ENCODE data around the gene ACP5.
"Not testable (repeated sequence)": the region's sequence is repeated elsewhere in the genome, so short reads cannot be mapped to it uniquely, and the experiment has no call there.

The ACP5 gene

GRCh38 chr19:11599704-11600103 is 22.3 kb upstream of the ACP5 start:
- H3K4me3 ChIP-seq (ENCODE audit: insufficient read depth, low read depth, low read length); H3K27me3 ChIP-seq (ENCODE audit: control insufficient read depth, insufficient read depth, low read length, poor library complexity, severe bottlenecking); H3K27ac ChIP-seq (ENCODE audit: insufficient read depth, low read depth, low read length, poor library complexity, severe bottlenecking); H3K4me1 ChIP-seq (ENCODE audit: control insufficient read depth, insufficient read depth, low read length); H3K9me3 ChIP-seq (ENCODE audit: control insufficient read depth, low read length): not testable (repeated sequence)
- peaks cover 23% of the 10 kb centered on the region for H3K36me3 ChIP-seq (ENCODE audit: control insufficient read depth, insufficient read depth, low read length)
- 95 to 96% methylated on average over 8 of the region's 8 CpGs for WGBS, 2 experiments

DNA sequence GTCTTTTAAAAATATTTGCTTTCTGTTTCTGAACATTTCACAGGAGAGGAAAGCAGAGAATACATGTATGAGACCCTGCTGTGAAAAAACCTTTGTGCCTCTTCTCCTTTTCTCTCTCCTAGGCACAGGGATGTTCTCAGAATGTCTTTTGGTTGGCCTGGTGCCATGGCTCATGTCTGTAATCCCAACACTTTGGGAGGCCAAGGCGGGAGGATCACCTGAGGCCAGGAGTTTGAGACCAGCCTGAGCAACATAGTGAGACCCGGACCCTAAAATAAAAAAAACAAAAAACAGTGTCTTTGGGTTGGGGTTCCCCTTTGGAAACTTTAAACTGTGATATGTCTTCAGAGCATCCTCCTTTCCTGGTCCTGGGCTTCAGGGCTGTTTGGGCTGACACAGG is 21.3 kb upstream of the ACP5 start:
- Histone ChIP-seq H3K27ac (ENCODE audit: insufficient read depth, low read depth, low read length, poor library complexity, severe bottlenecking) (no peak overlapping the region), H3K4me3 (ENCODE audit: insufficient read depth, low read depth, low read length) (peak overlapping the region; percentile 74), H3K27me3 (ENCODE audit: control insufficient read depth, insufficient read depth, low read length, poor library complexity, severe bottlenecking) (no peaks in the 10 kb centered on the region), H3K36me3 (ENCODE audit: control insufficient read depth, insufficient read depth, low read length) (peaks cover 14% of the 10 kb centered on the region), H3K4me1 (ENCODE audit: control insufficient read depth, insufficient read depth, low read length) (no peaks in the 10 kb centered on the region), H3K9me3 (ENCODE audit: control insufficient read depth, low read length) (no peaks in the 10 kb centered on the region)
- 94 to 95% methylated on average over 2 of the region's 2 CpGs for WGBS, 2 experiments

- H3K27me3 ChIP-seq (ENCODE audit: control insufficient read depth, insufficient read depth, low read length, poor library complexity, severe bottlenecking) = no peaks in the 10 kb centered on the region
- H3K36me3 ChIP-seq (ENCODE audit: control insufficient read depth, insufficient read depth, low read length) = peaks cover 8% of the 10 kb centered on the region
- no peaks in the 10 kb centered on the region for H3K9me3 ChIP-seq (ENCODE audit: control insufficient read depth, low read length)
- no peaks in the 10 kb centered on the region for H3K4me1 ChIP-seq (ENCODE audit: control insufficient read depth, insufficient read depth, low read length)
- 55 to 61% methylated on average over 10 of the region's 10 CpGs for WGBS, 2 experiments
- peak overlapping the region; percentile 74 for H3K4me3 ChIP-seq (ENCODE audit: insufficient read depth, low read depth, low read length)
- H3K27ac ChIP-seq (ENCODE audit: insufficient read depth, low read depth, low read length, poor library complexity, severe bottlenecking) = peak overlapping the region; percentile 98
Observed at GRCh38 chr19:11598103-11598483, 20.6 kb upstream of the ACP5 start.

DNA sequence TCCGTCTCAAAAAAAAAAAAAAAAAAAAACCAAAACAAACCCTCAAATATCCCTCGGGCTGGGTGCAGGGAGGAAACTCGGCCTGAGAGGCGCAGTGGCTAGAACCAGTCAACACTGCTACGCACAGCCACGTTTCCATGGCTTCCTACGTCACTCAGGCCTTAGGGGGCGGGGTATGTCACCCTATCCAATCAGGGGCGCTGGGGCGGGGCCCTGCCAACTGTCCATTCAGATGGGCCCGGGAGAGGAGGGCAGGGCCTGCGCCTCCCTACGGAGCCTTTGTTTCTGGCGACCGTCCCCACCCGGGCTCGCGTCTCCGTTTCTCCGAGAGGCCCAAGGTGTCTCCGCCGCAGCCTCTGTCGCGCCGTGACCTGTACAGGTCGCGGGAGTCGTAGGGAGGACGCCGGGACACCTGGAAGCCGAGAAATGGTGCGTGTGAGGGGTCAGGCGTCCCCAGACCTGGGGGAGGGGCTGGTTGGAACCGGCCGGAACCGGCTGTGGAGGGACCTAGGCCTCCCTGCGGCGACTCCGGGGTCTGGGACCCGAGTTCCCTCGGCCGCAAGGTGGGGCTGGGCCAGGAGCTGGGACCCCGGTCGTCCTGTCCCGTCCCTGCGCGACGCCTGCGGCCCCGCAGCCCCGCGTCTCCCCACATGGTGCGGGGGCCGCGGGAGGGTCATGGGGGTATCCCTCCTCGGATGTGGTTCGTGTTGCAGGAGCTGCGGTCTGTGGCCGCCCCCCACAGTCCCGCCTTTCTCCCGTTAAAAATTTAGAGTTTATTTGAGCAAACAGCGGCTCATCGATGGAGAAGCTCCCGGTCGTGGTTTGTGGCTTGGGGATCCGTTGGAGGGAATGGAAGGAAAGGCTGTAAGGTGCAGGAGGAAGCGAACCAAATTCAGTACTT is 20.0 kb upstream of the ACP5 start, which contains the start of gene ZNF627:
Gene ZNF627, plus strand, starts transcription at position 282 of the 901 bp plus-strand sequence. Its CDS starts 145 bp downstream, at position 427.
- 1% methylated on average over 67 of the region's 67 CpGs for WGBS, 2 experiments
- Histone ChIP-seq H3K4me3 (ENCODE audit: insufficient read depth, low read depth, low read length) (peak within 1 kb of the TSS; percentile 74), H3K27ac (ENCODE audit: insufficient read depth, low read depth, low read length, poor library complexity, severe bottlenecking) (peak within 1 kb of the TSS; percentile 98), H3K9me3 (ENCODE audit: control insufficient read depth, low read length) (no peaks in the 10 kb centered on the region), H3K4me1 (ENCODE audit: control insufficient read depth, insufficient read depth, low read length) (no peaks in the 10 kb centered on the region), H3K36me3 (ENCODE audit: control insufficient read depth, insufficient read depth, low read length) (peaks cover 2% of the 10 kb centered on the region), H3K27me3 (ENCODE audit: control insufficient read depth, insufficient read depth, low read length, poor library complexity, severe bottlenecking) (no peaks in the 10 kb centered on the region)

- Histone ChIP-seq H3K27ac (ENCODE audit: insufficient read depth, low read depth, low read length, poor library complexity, severe bottlenecking) (no peak overlapping the region), H3K27me3 (ENCODE audit: control insufficient read depth, insufficient read depth, low read length, poor library complexity, severe bottlenecking) (no peaks in the 10 kb centered on the region), H3K9me3 (ENCODE audit: control insufficient read depth, low read length) (no peaks in the 10 kb centered on the region), H3K36me3 (ENCODE audit: control insufficient read depth, insufficient read depth, low read length) (no peaks in the 10 kb centered on the region), H3K4me3 (ENCODE audit: insufficient read depth, low read depth, low read length) (no peak overlapping the region), H3K4me1 (ENCODE audit: control insufficient read depth, insufficient read depth, low read length) (no peaks in the 10 kb centered on the region)
- WGBS, 2 experiments = 93 to 95% methylated on average over 10 of the region's 10 CpGs
Observed at GRCh38 chr19:11596156-11596555, 18.7 kb upstream of the ACP5 start.

DNA sequence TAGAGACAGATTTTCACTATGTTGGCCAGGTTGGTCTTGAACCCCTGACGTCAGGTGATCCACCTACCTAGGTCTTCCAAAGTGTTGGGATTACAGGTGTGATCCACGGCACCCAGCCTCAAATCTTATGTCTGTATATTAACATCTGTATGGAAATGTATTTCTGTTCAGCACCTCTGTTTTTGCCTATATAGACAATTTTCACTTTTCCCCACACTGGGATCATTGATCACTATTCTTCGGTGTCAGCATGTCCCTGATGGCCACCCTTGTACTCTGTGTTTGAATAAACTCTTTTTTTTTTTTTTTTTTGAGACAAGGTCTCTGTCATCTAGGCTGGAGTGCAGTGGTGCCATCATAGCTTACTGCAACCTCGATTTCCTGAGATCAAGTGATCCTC is 16.6 kb upstream of the ACP5 start:
- no peak overlapping the region for H3K27ac ChIP-seq (ENCODE audit: insufficient read depth, low read depth, low read length, poor library complexity, severe bottlenecking)
- 90 to 96% methylated on average over 4 of the region's 4 CpGs for WGBS, 2 experiments
- H3K27me3 ChIP-seq (ENCODE audit: control insufficient read depth, insufficient read depth, low read length, poor library complexity, severe bottlenecking) = no peaks in the 10 kb centered on the region
- H3K9me3 ChIP-seq (ENCODE audit: control insufficient read depth, low read length) = no peaks in the 10 kb centered on the region
- no peaks in the 10 kb centered on the region for H3K4me1 ChIP-seq (ENCODE audit: control insufficient read depth, insufficient read depth, low read length)
- no peaks in the 10 kb centered on the region for H3K36me3 ChIP-seq (ENCODE audit: control insufficient read depth, insufficient read depth, low read length)
- H3K4me3 ChIP-seq (ENCODE audit: insufficient read depth, low read depth, low read length) = no peak overlapping the region

DNA sequence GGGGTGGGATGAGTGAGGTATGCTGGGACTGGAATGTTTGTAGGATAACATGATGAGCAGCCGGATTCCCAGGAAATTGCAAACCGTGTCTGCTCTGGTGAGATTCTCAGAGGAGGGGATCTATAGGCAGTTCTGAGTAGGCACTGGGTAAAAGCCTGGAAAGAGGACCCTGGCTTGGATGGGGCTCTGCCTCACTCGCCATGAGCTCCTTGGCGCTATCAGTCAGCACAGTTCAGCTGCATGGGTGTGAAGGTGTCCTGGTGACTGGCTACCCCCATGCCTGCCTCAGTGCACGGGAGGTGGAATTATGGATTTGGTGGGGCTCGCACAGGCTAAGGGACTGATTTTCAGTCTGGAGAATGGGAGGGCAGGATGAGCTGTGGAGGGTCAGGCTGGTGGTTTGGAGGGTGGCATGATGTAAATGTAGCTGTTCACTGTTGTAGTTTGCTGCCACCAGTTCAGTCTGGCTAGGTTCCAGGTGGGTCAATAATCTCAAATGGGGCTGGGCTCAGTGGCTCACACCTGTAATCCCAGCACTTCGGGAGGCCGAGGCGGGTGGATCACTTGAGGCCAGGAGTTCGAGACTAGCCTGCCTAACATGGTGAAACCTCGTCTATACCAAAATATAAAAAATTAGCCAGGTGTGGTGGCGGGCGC is 10.7 kb upstream of the ACP5 start:
- H3K4me3 ChIP-seq (ENCODE audit: insufficient read depth, low read depth, low read length) = no peak overlapping the region
- no peaks in the 10 kb centered on the region for H3K9me3 ChIP-seq (ENCODE audit: control insufficient read depth, low read length)
- WGBS, 2 experiments = 88% methylated on average over 13 of the region's 13 CpGs
- H3K27ac ChIP-seq (ENCODE audit: insufficient read depth, low read depth, low read length, poor library complexity, severe bottlenecking) = no peak overlapping the region
- H3K4me1 ChIP-seq (ENCODE audit: control insufficient read depth, insufficient read depth, low read length) = no peaks in the 10 kb centered on the region
- no peaks in the 10 kb centered on the region for H3K27me3 ChIP-seq (ENCODE audit: control insufficient read depth, insufficient read depth, low read length, poor library complexity, severe bottlenecking)
- H3K36me3 ChIP-seq (ENCODE audit: control insufficient read depth, insufficient read depth, low read length) = no peaks in the 10 kb centered on the region

DNA sequence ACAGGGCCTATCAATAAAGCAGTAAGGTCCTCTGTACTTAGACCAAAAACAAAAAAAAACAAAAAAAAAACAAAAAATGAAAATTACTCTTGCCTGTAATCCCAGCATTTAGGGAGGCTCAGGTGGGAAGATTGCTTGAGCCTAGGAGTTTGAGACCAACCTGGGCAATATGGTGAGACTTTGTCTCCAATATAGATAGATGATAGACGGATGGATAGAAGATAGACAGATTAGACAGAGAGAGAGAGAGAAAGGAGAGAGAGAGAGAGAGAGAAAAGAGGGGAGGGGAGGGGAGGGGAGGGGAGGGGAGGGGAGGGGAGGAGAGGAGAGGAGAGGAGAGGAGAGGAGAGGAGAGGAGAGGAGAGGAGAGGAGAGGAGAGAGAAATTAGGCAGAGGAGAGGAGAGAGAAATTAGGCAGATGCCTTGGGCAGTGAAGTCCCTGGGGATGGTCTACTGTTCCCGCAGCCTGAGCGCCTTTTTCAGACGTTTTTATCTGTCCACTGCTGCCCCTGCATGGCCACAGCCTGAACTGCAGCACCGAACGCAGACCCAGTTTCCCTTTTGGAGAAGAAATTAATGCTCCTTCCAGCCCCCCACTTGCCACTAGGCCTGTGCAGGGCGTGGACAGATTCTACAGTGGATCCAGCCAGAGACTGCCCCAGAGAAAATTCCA is 10.0 kb upstream of the ACP5 start:
- no peaks in the 10 kb centered on the region for H3K4me1 ChIP-seq (ENCODE audit: control insufficient read depth, insufficient read depth, low read length)
- no peaks in the 10 kb centered on the region for H3K9me3 ChIP-seq (ENCODE audit: control insufficient read depth, low read length)
- H3K27ac ChIP-seq (ENCODE audit: insufficient read depth, low read depth, low read length, poor library complexity, severe bottlenecking) = no peak overlapping the region
- no peak overlapping the region for H3K4me3 ChIP-seq (ENCODE audit: insufficient read depth, low read depth, low read length)
- WGBS, 2 experiments = 6 to 12% methylated on average over 6 to 7 of the region's 7 CpGs
- H3K27me3 ChIP-seq (ENCODE audit: control insufficient read depth, insufficient read depth, low read length, poor library complexity, severe bottlenecking) = no peaks in the 10 kb centered on the region
- H3K36me3 ChIP-seq (ENCODE audit: control insufficient read depth, insufficient read depth, low read length) = no peaks in the 10 kb centered on the region

DNA sequence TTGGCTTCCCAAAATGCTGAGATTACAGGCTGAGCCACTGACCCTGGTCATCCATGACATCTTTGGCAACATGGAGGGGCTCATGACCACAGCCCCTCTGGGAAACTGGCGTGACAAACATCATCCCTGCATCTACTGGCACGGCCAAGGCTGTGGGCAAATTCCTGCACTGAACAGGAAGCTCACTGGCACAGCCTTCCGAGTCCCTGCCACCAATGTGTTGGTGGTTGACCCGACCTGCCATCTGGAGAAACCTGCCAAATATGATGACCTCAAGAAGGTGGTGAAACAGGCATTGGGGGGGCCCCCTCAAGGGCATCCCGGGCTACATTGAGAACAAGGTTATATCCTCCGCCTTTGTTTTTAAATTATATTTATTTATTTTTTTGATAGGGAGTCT is 8.9 kb upstream of the ACP5 start:
- no peak overlapping the region for H3K4me3 ChIP-seq (ENCODE audit: insufficient read depth, low read depth, low read length)
- H3K27ac ChIP-seq (ENCODE audit: insufficient read depth, low read depth, low read length, poor library complexity, severe bottlenecking) = no peak overlapping the region
- no peaks in the 10 kb centered on the region for H3K4me1 ChIP-seq (ENCODE audit: control insufficient read depth, insufficient read depth, low read length)
- H3K36me3 ChIP-seq (ENCODE audit: control insufficient read depth, insufficient read depth, low read length) = no peaks in the 10 kb centered on the region
- no peaks in the 10 kb centered on the region for H3K27me3 ChIP-seq (ENCODE audit: control insufficient read depth, insufficient read depth, low read length, poor library complexity, severe bottlenecking)
- H3K9me3 ChIP-seq (ENCODE audit: control insufficient read depth, low read length) = no peaks in the 10 kb centered on the region
- 90 to 93% methylated on average over 4 to 6 of the region's 6 CpGs for WGBS, 2 experiments

- Histone ChIP-seq H3K27ac (ENCODE audit: insufficient read depth, low read depth, low read length, poor library complexity, severe bottlenecking) (no peak overlapping the region), H3K4me1 (ENCODE audit: control insufficient read depth, insufficient read depth, low read length) (no peaks in the 10 kb centered on the region), H3K27me3 (ENCODE audit: control insufficient read depth, insufficient read depth, low read length, poor library complexity, severe bottlenecking) (no peaks in the 10 kb centered on the region), H3K36me3 (ENCODE audit: control insufficient read depth, insufficient read depth, low read length) (no peaks in the 10 kb centered on the region), H3K9me3 (ENCODE audit: control insufficient read depth, low read length) (no peaks in the 10 kb centered on the region), H3K4me3 (ENCODE audit: insufficient read depth, low read depth, low read length) (no peak overlapping the region)
- WGBS, 2 experiments = 65 to 70% methylated on average over 3 of the region's 3 CpGs
Observed at GRCh38 chr19:11581740-11582139, 4.3 kb upstream of the ACP5 start.

Data from ectodermal cell (in vitro differentiated cells).